Activated CD8-positive, alpha-beta memory T cell treated with anti-CD3 and anti-CD28 coated beads, Interleukin-2, amount 50 U/mL, for 1 hour (primary cell): Measurements from ENCODE around the gene MYO18B.

Experiments used
- DNase-seq: peaks from one replicate; pipeline ENCODE4 v3.0.0-alpha.2; 2020; ENCODE audit errors: extremely low read depth

The MYO18B gene

DNA sequence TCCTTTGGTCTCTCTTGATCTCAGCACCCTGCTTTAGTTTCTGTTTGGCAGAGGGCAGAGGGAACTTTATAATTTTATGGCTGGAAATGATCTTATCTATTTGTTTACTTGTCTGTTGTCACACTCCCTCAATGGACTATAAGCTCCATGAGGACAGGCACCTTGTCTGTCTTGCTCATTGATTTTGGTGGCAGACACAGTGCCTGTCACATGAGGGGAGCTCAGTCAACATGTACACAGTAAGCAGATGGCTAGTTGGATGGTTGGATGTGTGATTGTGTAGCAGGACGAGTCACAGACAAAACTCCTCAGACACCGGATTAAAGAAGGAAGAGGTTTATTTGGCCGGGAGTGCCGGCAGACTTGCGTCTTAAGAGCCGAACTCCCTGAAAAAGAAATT is 80.4 kb downstream of the MYO18B start:
- DNase-seq: no peak

- DNase-seq: no peak
Observed at GRCh38 chr22:25823276-25823675, 81.3 kb downstream of the MYO18B start.

GRCh38 chr22:25824828-25825423 is 82.9 kb downstream of the MYO18B start:
- DNase-seq: no peak

DNA sequence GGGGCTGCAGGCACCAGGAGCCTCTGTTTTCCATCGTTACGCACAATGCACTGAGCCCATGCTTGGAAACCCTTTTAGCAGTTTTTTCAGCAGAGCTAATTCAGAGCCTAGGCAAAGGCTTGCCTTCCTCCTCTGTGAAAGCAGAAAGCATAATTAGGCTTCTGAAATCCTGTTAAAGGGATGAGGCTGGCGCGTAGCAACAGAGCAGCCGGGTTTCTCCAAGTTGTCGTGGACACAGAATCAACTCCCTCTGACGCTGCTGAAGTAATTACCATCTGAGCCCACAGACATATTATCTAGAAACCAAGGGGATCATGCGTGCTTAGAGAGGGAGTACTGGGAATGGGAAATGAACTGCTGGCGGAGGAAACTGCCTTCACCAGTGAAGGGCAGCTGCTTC is 85.4 kb downstream of the MYO18B start:
- no peak for DNase-seq

DNA sequence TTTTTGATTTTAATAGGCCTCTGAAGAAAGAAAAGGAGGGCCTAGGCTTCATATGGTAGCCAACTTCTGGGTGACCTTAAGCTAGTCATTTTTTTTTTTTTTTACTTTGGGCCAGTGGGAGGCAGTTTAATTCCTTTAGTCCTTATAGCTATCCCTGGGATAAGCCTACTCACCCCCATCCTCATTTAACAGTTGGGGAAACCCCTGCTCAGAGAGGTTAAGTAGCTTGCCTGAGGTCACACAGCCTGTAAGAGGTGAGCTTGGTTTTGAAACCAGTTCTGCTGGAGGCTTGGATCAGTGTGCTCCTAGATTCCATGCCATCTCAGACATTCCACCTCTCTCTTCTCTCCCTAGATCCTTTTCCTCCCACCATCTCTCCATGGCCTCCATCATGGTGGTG is 86.4 kb downstream of the MYO18B start:
- no peak for DNase-seq

- DNase-seq: no peak
Observed at GRCh38 chr22:25829237-25829636, 87.2 kb downstream of the MYO18B start.

GRCh38 chr22:25829808-25830777 is 88.1 kb downstream of the MYO18B start:
- DNase-seq: no peak

GRCh38 chr22:25833091-25833490 is 91.1 kb downstream of the MYO18B start:
- DNase-seq: no peak

DNA sequence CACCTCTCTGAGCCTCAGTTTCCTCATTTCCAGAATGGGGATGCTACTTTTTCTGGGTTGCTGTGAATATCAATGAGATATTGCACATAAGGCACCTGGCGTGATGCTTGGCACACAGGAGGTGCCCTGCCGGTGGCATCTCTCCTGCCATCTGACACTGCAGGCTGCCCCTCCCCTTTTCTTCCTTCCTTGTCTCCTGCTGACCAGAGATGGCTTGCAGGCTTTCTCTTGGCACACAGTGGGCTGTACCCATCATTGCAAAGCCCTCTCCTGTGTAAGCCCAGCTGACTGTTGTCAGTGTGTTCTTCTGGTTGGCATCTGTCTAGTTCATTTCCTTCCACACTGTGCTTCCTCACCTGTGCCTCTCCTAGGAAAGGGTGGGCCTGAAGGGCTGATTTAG is 91.7 kb downstream of the MYO18B start:
- no peak for DNase-seq

- no peak for DNase-seq
Observed at GRCh38 chr22:25834490-25834889, 92.5 kb downstream of the MYO18B start.

DNA sequence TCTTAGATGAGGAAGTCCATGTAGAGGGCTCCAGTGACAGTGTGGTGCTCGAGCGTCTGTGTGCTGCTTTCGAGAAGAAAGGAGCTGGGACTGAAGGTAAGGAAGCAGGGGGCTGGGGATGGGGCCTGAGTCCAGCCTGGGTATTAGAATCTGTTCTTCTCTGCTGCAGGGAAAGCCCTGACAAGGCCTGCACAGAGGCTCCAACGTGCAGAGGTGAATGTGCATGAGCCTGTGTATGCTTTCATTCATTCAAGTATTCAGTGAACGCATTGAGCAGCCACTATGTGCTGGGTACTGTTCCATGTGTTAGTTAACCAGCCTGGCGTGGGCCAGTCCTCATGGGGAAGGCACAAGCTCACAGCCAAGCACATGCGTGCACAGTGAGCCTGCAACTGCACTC is 93.4 kb downstream of the MYO18B start:
- no peak for DNase-seq

GRCh38 chr22:25837288-25837900 is 95.4 kb downstream of the MYO18B start:
- no peak for DNase-seq

GRCh38 chr22:25838960-25839741 is 97.2 kb downstream of the MYO18B start:
- DNase-seq: no peak

DNA sequence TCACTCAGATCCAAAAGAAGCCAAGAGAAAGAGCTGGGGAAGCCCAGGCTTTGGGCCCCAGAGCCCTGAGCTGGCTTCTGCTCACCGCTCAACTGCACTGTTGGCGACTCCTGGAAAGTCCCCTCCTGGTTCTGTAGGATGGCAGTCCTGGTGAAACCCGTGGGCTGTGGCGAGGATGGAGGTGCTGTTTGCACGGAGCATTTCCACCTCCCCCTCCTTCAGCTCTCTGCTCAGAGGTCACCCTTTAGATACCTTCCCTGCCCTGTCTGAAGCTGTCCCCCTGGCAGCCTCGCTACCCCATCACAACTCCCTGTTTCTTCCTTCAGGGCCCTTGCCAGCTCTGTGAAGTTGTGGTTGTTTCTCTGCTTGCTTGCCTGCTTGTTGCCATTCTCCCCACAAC is 97.8 kb downstream of the MYO18B start:
- DNase-seq: no peak

DNA sequence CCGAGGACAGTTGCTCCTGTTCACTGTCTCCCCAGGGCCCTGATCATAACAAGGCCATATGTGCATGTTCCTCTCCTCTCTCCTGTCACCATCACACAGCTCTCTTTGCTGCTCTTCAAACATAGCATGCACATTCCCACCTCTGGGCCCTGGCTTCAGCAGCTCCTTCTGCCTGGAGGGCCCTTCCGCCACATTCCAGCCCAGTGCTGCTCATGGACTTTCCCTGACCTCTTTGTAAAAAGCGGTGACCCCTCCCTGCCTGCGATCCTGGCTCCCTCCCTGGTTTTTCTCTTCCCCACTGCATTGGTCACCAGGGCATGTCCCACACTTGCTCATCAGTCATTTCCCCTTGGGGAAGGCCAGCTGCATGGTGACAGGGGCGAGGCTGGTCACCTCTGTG is 98.2 kb downstream of the MYO18B start:
- no peak for DNase-seq

DNA sequence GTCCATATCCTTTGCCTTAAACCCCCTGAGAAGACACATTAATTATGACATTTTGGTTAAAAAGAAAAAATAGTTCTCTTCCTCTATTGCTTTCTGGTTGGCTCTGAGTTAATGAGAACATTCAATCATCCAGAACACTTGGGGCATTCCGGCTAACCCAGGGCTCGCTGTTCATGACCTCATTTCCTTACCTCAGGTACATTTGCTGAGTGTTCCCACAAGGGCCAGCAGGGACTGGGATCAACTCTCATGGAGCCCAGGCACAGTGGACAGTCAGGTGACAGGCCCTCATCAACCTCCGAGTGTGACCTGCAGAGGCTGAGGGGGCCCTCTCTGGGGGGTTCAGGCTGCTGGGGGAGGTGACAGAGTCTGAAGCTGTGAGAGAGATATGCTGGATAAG is 98.9 kb downstream of the MYO18B start:
- DNase-seq: no peak

DNA sequence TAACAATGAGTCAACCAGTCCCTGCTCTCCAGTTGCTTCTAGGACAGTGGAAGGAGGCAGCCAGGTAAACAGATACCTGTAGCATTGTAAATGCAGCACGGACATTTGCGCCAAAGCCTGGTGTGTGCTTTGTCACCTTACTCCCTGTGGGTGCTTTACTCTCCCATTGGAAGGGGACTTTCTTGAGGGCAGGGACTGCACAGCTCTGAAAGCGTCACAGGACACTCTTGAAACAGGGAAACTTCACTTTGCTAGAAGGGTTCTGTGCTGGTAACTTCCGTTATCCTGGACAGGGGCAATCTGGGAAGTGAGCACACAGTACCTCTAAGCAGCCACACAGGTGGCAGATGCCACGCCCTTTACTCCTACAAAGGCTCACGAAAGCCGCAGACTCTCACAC is 99.8 kb downstream of the MYO18B start:
- DNase-seq: no peak

GRCh38 chr22:25843660-25844405 is 101.8 kb downstream of the MYO18B start:
- DNase-seq: no peak

- DNase-seq: no peak
Observed at GRCh38 chr22:25844601-25845000, 102.6 kb downstream of the MYO18B start.

DNA sequence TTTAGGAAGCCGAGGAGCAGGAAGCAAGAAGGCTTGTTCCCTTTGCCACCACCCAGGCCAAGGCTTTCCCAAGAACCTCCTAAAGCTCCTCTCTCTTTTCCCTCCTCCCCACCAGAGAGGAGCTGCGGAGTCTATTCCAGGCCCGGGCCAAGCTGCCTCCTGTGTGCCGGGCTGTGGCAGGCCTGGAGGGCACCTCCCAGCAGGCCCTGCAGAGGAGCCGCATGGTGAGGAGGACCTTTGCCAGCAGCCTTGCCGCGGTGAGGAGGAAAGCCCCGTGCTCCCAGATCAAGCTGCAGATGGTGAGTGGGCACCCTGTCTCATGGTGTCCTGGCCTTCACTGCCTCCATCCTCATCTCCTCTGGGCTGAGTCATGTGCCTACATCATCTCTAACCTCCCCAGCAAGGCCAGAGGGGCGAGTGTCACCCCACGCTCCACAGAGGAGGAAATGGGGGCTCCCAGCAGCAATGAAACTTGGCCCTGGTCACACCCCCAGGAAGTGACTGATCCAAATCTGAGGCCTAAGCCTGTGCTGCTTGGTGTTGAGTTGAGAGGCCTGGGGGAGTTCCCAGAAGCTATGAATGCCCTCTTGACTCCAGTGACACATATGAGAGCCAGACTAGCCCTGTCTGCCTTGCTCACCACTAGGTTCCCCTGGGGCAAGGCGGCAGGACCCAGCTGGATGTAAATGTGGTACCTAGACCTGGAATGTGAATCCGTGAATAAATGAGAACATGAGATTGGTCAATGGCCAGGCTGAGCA is 104.2 kb downstream of the MYO18B start:
- DNase-seq: no peak

DNA sequence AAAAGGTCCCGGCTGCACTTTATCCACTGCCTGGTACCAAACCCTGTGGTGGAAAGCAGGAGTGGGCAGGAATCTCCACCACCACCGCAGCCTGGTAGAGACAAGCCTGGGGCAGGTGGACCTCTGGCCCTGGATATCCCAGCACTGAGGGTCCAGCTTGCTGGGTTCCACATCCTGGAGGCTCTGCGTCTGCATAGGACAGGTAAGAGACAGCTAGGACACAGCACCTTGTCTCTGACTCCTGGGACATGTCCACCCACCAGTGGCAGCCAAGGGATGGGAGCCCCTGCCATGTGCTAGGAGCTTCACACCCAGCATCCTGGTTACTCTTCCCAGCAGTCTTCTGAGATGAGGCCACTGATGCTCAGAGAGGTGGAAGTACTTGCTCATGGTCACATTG is 105.5 kb downstream of the MYO18B start:
- DNase-seq: no peak
